ENCODE measurements around the gene SEMA6B. TPM values are rescaled to one million over a fixed set of nuclear protein-coding genes. Genes with fewer than 3 reads are reported as not detected.

Gene SEMA6B
- total and polyA plus RNA-seq, 2 experiments from 2014 or later, result 10.5 to 130 TPM

GRCh38 chr19:4552525-4552819, 7.0 kb downstream of the SEMA6B start:
- TF ChIP-seq CTCF (IDR thresholded peaks at IDR 0.05; ENCODE audit: low read depth, low read length), result no peak
- Histone ChIP-seq H3K36me3 (peaks cover 49% of the 10 kb centered on the region), H3K27me3 (no peaks in the 10 kb centered on the region), H3K4me3 (no peak overlapping the region), H3K27ac (no peak overlapping the region), H3K9me3 (ENCODE audit: low read depth) (no peaks in the 10 kb centered on the region), H3K4me1 (ENCODE audit: low read depth) (no peaks in the 10 kb centered on the region)
- no peak for DNase-seq (ENCODE audit: low read depth in 1 of 2, low spot score in 1 of 2)

- H3K4me3 ChIP-seq, result no peak overlapping the region
- H3K27me3 ChIP-seq, result no peaks in the 10 kb centered on the region
- H3K4me1 ChIP-seq (ENCODE audit: low read depth), result no peaks in the 10 kb centered on the region
- H3K36me3 ChIP-seq, result peaks cover 43% of the 10 kb centered on the region
- no peak for DNase-seq (ENCODE audit: low read depth in 1 of 2, low spot score in 1 of 2)
- H3K9me3 ChIP-seq (ENCODE audit: low read depth), result no peaks in the 10 kb centered on the region
- TF ChIP-seq CTCF (IDR thresholded peaks at IDR 0.05; ENCODE audit: low read depth, low read length), result no peak
- H3K27ac ChIP-seq, result no peak overlapping the region
These were observed 8.9 kb downstream of the SEMA6B start for GRCh38 chr19:4550479-4551050.

- Histone ChIP-seq H3K27me3 (no peaks in the 10 kb centered on the region), H3K4me1 (ENCODE audit: low read depth) (no peaks in the 10 kb centered on the region), H3K4me3 (no peak overlapping the region), H3K27ac (no peak overlapping the region), H3K36me3 (peaks cover 39% of the 10 kb centered on the region), H3K9me3 (ENCODE audit: low read depth) (no peaks in the 10 kb centered on the region)
- TF ChIP-seq CTCF (IDR thresholded peaks at IDR 0.05; ENCODE audit: low read depth, low read length), result no peak
- DNase-seq (ENCODE audit: low read depth in 1 of 2, low spot score in 1 of 2), result no peak
These were observed 9.5 kb downstream of the SEMA6B start for GRCh38 chr19:4550018-4550417.

GRCh38 chr19:4548238-4548584, 11.3 kb downstream of the SEMA6B start:
- Histone ChIP-seq H3K4me3 (no peak overlapping the region), H3K36me3 (peaks cover 29% of the 10 kb centered on the region), H3K27ac (no peak overlapping the region), H3K27me3 (no peaks in the 10 kb centered on the region), H3K9me3 (ENCODE audit: low read depth) (no peaks in the 10 kb centered on the region), H3K4me1 (ENCODE audit: low read depth) (no peaks in the 10 kb centered on the region)
- no peak for TF ChIP-seq CTCF (IDR thresholded peaks at IDR 0.05; ENCODE audit: low read depth, low read length)
- no peak for DNase-seq (ENCODE audit: low read depth in 1 of 2, low spot score in 1 of 2)

GRCh38 chr19:4547303-4548237, 11.9 kb downstream of the SEMA6B start:
- DNase-seq (ENCODE audit: low read depth in 1 of 2, low spot score in 1 of 2), result peak in 1 of 2 donors; percentile 23
- Histone ChIP-seq H3K27me3 (no peaks in the 10 kb centered on the region), H3K9me3 (ENCODE audit: low read depth) (no peaks in the 10 kb centered on the region), H3K27ac (no peak overlapping the region), H3K4me1 (ENCODE audit: low read depth) (no peaks in the 10 kb centered on the region), H3K36me3 (peaks cover 23% of the 10 kb centered on the region), H3K4me3 (no peak overlapping the region)
- TF ChIP-seq CTCF (IDR thresholded peaks at IDR 0.05; ENCODE audit: low read depth, low read length), result peak; percentile 27
